HG03575 (cell line): ENCODE results near the gene ZBTB8OS.
"Not testable (repeated sequence)": the region's sequence is repeated elsewhere in the genome, so short reads cannot be mapped to it uniquely, and the experiment has no call there.

Source experiments
- ATAC-seq: cut with Tn5 transposase; IDR thresholded peaks from one replicate; pipeline ENCODE4 v1.9.1; 2021; ENCODE audit not compliant: unreplicated experiment, insufficient number of reproducible peaks, low FRiP score; ENCODE audit errors: extremely low read depth

Gene ZBTB8OS

DNA sequence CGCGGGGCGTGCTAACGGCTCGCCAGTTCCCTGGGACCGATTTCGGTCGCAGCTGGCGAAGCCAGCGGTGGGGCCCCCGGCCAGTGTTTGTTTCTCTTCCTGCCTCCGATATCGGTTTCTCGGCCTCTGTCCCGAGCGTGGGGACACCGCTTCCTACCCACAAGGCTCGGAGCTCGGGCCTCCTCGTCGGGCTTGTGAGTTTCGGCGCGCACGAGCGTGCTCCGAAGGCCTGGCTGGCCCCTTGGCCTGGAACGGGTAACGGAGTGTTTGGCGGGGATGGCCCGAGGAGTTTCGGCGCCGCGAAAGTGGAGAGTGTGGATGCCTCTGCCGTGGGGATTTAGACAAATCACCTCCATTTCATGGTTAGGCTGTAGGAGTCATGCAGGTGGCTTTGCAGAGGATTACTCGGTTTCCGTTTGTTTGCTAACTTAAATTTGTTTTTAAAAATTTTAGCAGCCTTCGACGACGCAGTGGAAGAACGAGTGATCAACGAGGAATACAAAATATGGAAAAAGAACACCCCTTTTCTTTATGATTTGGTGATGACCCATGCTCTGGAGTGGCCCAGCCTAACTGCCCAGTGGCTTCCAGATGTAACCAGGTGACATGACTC lies 1.2 kb upstream of the ZBTB8OS start:
- no peak for ATAC-seq

DNA sequence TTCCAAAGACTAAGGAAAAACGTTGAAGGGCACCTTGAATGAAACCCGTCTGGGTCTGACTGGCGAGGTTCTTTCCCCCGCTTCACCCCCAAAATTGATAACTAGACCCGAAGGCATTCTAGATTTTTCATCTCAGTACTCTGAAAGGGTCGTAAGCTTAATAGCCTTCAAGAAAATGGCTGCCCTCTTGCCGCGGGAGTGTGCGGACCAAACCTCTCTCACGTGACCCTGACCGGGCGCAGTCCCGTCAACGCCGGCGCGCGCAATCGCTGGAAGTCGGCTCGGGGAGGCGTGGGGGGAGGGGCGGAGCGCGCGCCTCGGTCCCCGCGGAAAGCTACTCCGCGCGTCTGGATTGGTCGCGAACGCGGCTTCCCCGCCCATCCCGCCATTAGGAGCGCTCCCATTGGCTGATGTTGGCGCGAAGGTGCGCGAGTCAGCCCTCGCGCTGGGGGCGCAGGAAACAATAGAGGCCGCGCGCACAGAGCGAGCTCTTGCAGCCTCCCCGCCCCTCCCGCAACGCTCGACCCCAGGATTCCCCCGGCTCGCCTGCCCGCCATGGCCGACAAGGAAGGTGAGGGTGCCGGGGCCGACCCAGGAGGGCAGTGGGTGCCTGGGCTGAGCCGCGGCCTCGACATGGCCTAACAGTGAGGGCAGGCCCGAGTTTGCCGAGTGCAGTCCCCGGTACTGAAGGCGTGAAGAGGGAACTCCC lies 556 bp upstream of the ZBTB8OS start, which contains the start of gene RBBP4:
RBBP4 (plus strand) TSS at position 457 of the 709 bp plus-strand sequence; CDS start at position 556, 99 bp downstream.
- ATAC-seq, result peak; percentile 38

DNA sequence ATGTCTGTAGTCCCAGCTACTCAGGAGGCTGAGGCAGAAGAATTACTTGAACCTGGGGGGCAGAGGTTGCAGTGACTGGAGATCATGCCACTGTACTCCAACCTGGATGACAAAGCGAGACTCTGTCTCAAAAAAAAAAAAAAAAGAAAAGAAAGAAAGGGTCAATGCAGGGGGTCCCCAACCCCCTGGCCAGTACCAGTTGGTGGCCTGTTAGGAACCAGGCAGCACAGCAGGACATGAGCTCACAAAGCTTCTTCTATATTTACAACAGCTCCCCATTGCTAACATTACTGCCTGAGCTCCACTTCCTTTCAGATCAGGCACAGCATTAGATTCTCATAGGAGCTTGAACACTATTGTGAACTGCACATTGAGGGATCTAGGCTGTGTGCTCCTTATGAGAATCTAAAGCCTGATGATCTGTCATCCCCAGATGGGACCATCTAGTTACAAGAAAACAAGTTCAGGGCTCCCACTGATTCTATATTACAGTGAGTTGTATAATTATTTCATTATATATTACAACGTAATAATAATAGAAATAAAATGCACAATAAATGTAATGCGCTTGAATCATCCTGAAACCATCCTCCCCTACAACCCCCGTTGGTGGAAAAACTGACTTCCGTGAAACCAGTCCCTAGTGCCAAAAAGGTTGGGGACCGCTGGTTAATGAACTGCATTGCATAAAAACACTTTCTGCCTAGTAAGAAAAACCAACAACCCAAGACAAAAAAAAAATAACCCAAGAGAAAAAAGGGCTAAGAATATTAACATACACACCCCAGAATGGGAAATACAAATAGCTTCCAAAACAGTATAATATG lies 2.8 kb downstream of the ZBTB8OS start:
- ATAC-seq, result no peak

DNA sequence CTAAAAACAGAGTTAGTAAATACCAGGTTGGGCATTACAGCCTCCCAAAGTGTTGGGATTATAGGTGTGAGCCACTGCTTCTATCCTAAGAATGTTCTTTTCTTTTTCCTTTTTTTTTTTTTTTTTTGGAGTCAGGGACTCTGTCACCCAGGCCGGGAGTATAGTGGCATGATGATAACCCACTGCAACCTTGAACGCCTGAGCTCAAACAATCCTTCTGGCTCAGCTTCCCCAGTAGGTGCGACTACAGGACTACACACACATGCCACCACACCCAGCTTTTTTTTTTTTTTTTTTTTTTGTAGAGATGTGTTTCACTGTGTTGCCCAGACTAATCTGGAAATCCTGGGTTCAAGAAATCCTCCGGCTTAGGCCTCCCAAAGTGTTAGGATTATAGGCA lies 5.9 kb downstream of the ZBTB8OS start:
- no peak for ATAC-seq

DNA sequence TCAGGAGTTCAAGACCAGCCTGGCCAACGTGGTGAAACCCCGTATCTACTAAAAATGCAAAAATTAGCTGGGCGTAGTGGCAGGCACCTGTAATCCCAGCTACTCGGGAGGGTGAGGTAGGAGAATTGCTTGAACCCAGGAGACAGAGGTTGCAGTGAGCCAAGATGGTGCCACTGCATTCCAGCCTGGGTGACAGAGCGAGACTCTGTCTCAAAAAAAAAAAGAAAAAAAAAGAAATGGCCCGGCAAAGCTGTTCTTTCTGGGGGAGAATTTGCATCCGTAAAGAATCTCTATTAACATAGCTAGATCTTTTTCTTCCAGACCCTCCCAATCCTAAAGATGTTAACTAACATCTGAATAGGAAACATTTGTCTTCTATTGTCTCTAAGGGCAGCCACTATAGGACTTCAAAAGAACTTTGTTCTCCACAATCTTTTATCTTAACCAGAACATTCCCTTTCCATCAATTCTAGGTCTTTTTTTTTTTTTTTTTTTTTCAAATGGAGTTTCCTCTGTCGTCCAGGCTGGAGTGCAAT lies 8.0 kb downstream of the ZBTB8OS start:
- ATAC-seq, result not testable (repeated sequence)

DNA sequence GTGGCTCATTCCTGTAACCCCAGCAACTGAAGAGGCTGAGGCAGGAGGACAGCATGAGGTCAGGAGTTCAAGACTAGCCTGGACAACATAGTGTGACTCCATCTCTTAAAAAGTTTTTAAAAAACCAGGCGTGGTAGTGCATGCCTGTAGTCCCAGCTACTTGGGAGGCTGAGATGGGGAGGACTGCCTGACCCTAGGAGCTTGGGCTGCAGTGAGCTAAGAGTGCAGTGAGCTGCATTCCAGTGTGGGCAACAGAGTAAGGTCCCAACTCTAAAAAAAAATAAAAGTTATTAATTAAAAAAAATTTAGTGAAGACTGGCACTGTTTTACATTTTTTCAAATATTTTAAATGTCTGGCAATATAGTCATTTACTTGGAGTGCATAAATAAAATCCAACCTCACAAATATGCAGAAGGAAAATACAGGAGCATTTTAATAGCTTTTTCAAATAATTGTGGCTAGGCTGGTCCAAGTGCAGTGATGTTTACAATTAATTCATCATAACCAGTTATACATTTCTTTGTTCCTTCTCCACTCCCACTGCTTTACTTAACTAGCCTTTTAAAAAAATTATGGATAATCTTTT lies 10.8 kb downstream of the ZBTB8OS start:
- ATAC-seq, result no peak

DNA sequence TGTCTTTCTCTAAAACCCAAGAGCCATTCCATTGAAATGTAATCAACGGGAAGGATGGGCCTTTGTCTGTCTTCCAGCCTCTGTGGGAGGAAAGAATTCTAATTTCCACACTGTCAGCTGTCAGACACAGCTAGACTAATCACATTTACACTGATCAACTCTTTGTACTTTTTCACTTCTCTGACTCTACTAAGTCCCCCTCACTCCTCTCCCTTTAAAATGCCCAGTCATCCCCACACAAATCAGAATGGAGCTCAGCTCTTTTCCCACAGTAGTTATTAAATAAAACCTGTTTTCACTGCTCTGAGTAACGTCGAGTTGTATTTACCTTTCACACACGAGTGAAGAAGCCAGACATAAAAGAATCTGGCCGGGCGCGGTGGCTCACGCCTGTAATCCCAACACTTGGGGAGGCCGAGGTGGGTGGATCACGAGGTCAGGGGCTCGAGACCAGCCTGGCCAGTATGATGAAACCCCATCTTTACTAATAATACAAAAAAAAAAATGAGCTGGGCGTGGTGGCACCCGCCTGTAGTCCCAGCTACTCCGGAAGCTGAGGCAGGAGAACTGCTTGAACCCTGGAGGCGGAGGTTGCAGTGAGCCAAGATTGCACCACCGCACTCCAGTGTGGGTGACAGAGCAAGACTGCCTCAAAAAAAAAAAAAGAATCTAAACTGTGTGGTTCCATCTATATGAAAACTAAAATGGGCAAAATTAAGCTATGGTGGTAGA lies 13.3 kb downstream of the ZBTB8OS start:
- ATAC-seq, result no peak

DNA sequence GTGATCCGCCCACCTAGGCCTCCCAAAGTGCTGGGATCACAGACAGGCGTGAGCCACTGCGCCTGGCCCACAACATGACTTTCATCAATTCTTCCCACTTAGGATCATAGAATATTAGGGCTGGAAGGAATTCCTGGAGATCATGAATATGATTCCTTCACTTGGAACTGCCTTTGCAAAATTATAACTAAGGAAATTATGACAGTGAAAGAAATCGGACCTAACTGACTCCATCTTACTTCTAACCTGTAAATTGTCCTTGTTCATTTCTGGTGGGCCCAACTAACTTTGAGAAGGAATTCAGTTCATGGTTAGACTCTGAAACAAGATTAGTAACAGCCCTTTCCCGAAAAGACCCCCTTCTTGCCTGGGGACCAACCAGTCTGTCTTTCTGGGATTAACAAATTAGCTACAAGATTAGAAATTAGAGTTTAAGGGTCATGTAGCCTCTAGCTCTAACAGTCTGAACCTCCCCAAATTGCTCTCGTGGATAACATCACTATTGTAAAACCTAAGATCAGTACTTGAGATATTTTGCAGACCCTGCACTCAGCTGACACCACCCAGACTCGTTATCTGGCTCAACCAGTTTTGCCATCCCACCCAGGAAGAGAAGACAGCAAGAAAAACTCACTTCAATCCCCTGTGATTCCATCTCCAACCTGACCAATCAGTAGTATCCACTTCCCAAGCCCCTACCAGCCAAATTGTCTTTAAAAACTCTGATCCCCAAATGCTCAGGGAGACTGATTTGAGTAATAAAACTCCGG lies 14.7 kb downstream of the ZBTB8OS start:
- no peak for ATAC-seq

DNA sequence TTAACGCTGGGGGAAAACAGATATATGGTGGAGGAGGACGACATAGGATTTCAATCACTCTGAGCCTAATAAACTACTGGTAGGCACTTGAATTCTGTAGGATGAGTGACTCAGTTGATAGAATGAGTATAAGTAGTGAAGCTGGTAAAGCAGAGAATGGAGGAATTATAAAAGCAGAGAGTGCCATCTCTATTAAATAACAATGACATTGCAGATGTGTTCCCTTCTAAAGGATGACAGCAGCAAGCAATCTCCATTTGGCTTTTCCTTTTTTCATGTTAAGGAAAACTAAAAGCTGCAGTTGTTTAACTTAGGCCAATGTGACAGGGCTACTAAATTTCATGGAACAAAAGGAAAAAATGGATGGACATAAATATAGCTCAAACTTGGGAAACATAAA lies 17.5 kb downstream of the ZBTB8OS start:
- ATAC-seq, result no peak

DNA sequence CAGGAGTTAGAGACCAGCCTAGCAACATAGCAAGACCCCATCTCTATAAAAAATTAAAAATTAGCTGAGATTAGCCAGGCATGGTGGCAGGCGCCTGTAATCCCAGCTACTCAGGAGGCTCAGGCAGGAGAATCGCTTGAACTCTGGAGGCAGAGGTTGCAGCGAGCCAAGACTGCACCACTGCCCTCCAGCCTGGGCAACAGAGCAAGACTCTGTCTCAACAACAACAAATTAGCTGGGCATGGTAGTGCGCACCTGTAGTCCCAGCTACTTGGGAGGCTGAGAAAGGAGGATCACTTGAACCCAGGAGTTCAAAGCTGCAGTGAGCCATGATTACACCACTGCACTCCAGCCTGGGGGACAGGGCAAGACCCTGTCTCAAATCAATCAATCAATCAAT lies 20.2 kb downstream of the ZBTB8OS start:
- not testable (repeated sequence) for ATAC-seq

DNA sequence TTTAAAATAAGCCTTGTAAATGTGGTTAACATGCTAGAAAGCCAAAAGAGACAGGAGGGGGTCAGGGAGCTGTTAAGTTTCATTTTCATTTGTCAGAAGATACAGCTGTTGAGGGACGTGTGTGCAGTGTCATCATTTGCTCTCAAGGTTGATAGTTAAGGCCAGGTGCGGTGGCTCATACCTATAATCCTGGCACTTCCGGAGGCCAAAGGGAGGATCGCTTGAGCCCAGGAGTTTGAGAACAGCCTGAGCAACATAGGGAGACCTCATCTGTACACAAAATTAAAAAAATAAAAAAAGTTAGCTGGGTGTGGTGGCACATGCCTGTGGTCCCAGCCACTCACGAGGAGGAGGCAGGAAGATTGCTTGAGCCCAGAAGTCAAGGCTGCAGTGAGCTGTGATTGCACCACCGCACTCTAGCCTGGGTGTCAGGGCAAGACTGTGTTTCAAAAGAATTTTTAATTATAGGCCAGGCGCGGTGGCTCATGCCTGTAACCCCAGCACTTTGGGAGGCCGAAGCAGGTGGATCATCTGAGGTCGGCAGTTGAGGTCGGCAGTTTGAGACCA lies 22.7 kb downstream of the ZBTB8OS start:
- ATAC-seq, result no peak

DNA sequence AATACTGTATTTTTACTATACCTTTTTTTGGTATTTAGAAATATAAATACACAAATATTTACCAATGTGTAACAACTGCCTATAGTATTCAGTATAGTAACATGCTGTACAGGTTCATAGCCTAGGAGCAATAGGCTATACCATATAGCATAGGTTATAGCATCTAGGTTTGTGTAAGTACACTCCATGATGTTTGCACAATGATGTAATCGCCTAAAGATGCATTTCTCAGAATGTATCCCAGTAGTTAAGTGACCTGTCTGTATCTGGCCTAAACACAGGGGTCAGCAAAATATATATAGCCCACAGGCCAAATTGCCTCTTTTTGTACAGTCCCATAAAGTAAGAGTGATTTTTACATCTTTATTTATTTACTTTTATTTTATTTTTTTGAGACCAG lies 24.2 kb downstream of the ZBTB8OS start:
- ATAC-seq, result no peak

DNA sequence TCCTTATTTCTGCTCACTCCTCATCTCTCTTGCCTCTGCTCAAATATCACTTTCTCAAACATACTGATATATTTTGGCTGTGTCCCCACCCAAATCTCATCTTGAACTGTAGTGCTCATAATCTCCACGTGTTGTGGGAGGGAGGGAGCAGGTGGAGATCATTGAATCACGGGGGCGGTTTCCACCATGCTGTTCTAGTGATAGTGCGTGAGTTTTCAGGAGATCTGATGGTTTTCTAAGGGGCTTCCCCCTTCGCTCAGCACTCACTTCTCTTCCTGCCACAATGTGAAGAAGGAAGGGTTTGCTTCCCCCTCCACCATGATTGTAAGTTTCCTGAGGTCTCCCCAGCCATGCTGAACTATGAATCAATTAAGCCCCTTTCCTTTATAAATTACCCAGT lies 26.6 kb downstream of the ZBTB8OS start:
- ATAC-seq, result no peak

DNA sequence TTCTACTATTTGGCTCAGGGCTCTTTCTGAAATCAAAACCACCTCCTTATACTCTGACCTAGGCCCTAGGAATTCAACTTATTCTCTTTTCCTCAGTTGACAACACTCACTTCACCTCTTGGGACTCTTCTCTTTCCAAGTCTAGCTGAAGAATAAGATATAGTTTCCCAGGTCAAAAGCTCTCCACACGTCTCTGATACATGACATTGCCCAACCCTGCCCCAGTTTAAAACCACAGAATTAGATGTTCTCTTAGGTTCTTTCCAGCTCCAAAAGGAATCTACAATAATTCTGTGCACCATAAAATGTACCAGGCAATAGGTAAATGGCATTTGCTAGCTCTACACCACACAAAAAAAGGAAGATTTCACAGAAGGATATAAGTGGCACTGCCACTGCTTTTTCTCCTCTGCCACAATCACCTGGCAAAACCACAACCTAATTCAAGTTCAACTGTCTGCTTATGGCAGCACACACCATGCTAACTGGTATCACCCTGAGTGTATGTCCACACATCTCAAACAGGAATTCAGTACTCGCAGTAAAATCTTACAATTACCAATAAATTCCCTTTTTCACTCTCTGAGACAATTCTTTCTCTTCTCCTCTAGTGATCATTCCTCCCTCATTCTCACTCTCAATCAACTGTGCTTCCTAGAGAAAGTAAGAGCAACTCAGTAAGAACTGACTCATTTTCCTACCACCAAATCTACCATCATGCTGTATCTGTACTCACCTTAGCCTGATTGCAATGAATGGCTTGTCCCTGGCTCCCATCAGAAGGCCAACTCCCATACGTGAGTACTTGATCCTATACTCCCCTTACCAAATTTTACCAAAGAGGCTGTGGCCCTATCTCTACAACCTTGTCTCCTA lies 27.3 kb downstream of the ZBTB8OS start:
- ATAC-seq, result no peak

DNA sequence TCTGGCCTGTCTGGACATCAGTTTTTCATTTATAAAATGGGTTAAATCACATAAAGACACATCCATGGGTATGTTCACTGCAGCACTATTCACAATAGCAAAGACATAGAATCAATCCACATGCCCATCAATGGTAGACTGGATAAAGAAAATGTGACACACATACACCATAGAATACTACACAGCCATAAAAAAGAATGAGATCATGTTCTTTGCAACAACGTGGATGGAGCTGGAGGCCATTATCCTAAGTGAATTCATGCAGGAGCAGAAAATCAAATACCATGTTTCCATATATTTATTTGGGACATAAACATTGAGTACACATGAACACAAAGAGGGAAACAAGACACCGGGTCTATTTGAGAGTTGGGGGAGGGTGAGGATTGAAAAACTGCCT lies 28.1 kb downstream of the ZBTB8OS start:
- no peak for ATAC-seq

DNA sequence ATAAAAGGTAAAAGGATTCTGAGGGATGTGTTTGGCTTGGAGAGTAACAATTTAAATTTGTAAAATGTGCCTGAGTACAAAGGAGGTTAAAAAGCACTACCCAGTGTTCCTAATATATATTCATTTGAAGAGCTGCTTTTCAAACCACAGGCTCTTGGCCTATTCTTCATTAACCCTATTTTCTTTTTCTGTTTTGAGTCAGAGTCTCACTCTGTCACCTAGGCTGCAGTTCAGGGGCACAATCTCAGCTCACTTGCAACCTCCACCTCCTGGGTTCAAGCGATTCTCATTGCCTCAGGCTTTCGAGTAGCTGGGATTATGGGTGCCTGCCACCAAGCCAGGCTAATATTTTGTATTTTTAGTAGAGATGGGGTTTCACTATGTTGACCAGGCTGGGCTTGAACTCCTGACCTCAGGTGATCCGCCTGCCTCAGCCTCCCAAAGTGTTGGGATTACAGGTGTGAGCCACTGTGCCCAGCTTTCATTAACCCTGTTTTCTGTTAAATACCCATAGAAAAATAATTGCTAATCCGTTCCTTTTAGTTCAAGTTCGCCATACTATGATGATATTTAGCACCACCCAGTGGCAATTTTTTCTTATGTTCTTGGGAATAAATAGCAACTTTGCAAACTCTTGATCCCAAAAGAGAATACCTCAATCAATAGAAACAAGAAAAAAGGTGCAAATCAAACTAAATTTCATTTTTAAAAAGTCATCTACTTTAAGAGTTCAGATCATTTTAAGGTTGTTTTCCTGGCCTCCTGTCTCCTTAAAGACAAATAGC lies 30.5 kb downstream of the ZBTB8OS start:
- no peak for ATAC-seq
